ENCODE results near the gene GPR183. TPM values are rescaled to one million over a fixed set of nuclear protein-coding genes. Genes with fewer than 3 reads are reported as not detected.

The GPR183 gene
- total RNA-seq, 1 experiment from 2014 or later, result not detected

DNA sequence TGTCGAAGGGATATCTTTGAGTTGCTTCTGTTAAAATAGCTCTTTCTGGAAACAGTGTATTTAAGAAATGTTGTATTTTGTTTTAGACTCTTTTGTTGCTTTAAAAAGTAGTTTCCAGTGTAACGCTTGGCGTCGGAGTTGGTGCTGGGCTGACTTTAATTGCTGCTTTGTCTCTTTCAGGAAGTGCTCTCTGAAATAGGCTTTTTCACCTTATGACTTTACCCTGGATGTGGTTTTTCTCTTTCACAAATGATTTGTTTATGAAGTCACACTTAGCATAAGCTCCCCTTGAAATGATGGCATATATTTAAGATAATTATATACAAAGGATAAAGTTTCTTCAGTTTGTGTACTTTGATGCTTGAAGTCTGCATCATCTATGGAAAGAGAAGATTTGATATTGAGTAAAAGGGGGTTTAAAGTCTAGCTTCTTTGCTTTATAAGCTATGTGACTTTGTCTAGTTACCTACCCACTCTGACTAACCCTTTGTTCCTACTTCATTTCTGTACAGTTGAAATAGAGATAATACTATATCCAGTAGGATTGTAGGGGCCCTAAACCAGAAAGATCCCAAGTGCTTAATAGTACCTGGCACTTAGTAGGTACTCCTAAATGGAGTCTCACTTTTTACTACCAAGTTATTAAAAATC is 48.9 kb downstream of the GPR183 start, which contains the start of gene GPR18:
Gene GPR18, minus strand, starts transcription at position 170 of the 651 bp plus-strand sequence. CDS start 2,507 bp downstream, outside the sequence.
- DNase-seq (ENCODE audit: unreplicated experiment), result no peak
- intact Hi-C loops (cut with micrococcal nuclease), result no loop called here
- ChIA-PET POLR2A (interaction anchor here (0.6 kb wide), 1 partner anchor 103 kb away, joined by 3 read pairs; no protein-coding TSS in a partner anchor), CTCF (interaction anchor here (0.8 to 2.1 kb wide), 3 partner anchors 11 to 1290 kb away, joined by 3 to 11 read pairs (median 7); no protein-coding TSS in a partner anchor)
- peaks cover 36% of the 10 kb centered on the region for H3K36me3 Mint-ChIP-seq (ENCODE audit: insufficient read depth, unreplicated experiment)
- TF ChIP-seq, protein P1, sequence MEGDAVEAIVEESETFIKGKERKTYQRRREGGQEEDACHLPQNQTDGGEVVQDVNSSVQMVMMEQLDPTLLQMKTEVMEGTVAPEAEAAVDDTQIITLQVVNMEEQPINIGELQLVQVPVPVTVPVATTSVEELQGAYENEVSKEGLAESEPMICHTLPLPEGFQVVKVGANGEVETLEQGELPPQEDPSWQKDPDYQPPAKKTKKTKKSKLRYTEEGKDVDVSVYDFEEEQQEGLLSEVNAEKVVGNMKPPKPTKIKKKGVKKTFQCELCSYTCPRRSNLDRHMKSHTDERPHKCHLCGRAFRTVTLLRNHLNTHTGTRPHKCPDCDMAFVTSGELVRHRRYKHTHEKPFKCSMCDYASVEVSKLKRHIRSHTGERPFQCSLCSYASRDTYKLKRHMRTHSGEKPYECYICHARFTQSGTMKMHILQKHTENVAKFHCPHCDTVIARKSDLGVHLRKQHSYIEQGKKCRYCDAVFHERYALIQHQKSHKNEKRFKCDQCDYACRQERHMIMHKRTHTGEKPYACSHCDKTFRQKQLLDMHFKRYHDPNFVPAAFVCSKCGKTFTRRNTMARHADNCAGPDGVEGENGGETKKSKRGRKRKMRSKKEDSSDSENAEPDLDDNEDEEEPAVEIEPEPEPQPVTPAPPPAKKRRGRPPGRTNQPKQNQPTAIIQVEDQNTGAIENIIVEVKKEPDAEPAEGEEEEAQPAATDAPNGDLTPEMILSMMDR (IDR thresholded peaks at IDR 0.05; ENCODE audit: unreplicated experiment), result no peak
- no peak within 1 kb of the TSS for H3K27ac Mint-ChIP-seq (ENCODE audit: low read depth, unreplicated experiment)
- no peaks in the 10 kb centered on the region for H3K9me3 Mint-ChIP-seq (ENCODE audit: unreplicated experiment)
- BruUV-seq (replicated peaks), result no TSS peak
- H3K27me3 Mint-ChIP-seq (ENCODE audit: insufficient read depth, unreplicated experiment), result no peaks in the 10 kb centered on the region
- no peak within 1 kb of the TSS for H3K4me3 Mint-ChIP-seq (ENCODE audit: unreplicated experiment)
- peaks cover 5% of the 10 kb centered on the region for H3K4me1 Mint-ChIP-seq (ENCODE audit: insufficient read depth, unreplicated experiment)

DNA sequence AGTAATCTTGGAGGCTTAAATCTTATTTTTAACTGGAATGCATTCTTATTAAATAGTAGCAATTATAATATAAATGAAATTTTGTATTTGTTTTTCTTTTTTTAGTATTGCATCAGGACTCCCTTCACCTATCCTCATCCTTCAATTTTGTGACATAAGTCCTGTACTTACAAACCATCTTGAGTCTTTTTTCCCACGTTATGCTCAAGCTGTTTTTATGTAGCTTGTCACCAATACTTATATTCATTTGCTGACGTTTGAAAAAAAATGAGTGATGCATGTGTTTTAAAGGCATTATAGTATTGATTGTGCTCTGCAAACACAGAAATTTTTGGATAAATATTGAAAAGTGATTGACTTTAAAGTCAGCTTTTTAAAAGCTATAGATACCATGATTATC is 49.9 kb downstream of the GPR183 start:
- Mint-ChIP-seq H3K36me3 (ENCODE audit: insufficient read depth, unreplicated experiment) (peaks cover 36% of the 10 kb centered on the region), H3K27ac (ENCODE audit: low read depth, unreplicated experiment) (no peak overlapping the region), H3K9me3 (ENCODE audit: unreplicated experiment) (no peaks in the 10 kb centered on the region), H3K4me3 (ENCODE audit: unreplicated experiment) (no peak overlapping the region), H3K4me1 (ENCODE audit: insufficient read depth, unreplicated experiment) (peaks cover 5% of the 10 kb centered on the region), H3K27me3 (ENCODE audit: insufficient read depth, unreplicated experiment) (no peaks in the 10 kb centered on the region)
- ChIA-PET POLR2A (interaction anchor here (0.7 kb wide), 1 partner anchor 9 kb away, joined by 3 read pairs; no protein-coding TSS in a partner anchor), CTCF (interaction anchor here (0.6 to 2.1 kb wide), 6 partner anchors 9 to 417 kb away, joined by 3 to 11 read pairs (median 3); no protein-coding TSS in a partner anchor)
- intact Hi-C loops (cut with micrococcal nuclease), result no loop called here
- TF ChIP-seq, protein P1 (IDR thresholded peaks at IDR 0.05; ENCODE audit: unreplicated experiment), result no peak
- BruUV-seq (replicated peaks), result no TSS peak
- no peak for DNase-seq (ENCODE audit: unreplicated experiment)

DNA sequence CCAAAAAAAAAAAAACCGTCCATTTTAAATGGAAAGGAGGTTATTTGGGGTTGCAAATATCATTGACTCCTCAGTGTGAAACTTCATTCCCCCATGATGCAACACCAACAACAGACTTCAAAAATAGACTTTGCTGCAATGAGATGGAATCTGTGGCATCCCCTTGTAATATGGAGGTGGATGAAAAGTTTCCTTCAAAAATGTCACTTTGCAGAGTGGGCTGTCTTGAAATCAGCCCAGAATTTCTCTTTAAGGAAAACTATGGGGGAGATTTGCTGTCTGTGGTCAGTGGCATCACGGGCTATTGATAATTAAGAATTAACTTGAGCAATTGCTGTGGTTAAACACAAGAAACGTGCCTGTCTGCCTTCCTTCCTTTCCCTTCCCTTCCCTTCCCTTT is 50.5 kb downstream of the GPR183 start:
- H3K27ac Mint-ChIP-seq (ENCODE audit: low read depth, unreplicated experiment), result no peak overlapping the region
- ChIA-PET POLR2A (interaction anchor here (0.6 to 1.5 kb wide), 2 partner anchors 56 to 1263 kb away, joined by 3 to 9 read pairs; partner anchors contain the start of gene UBAC2), CTCF (interaction anchor here (0.5 to 2.8 kb wide), 8 partner anchors 9 to 536 kb away, joined by 3 to 20 read pairs (median 6); no protein-coding TSS in a partner anchor)
- no peaks in the 10 kb centered on the region for H3K9me3 Mint-ChIP-seq (ENCODE audit: unreplicated experiment)
- no peaks in the 10 kb centered on the region for H3K27me3 Mint-ChIP-seq (ENCODE audit: insufficient read depth, unreplicated experiment)
- intact Hi-C loops (cut with micrococcal nuclease), result no loop called here
- TF ChIP-seq, protein P1 (IDR thresholded peaks at IDR 0.05; ENCODE audit: unreplicated experiment), result no peak
- BruUV-seq (replicated peaks), result no TSS peak
- H3K36me3 Mint-ChIP-seq (ENCODE audit: insufficient read depth, unreplicated experiment), result peaks cover 30% of the 10 kb centered on the region
- DNase-seq (ENCODE audit: unreplicated experiment), result no peak
- no peak overlapping the region for H3K4me3 Mint-ChIP-seq (ENCODE audit: unreplicated experiment)
- H3K4me1 Mint-ChIP-seq (ENCODE audit: insufficient read depth, unreplicated experiment), result peaks cover 5% of the 10 kb centered on the region

- DNase-seq (ENCODE audit: unreplicated experiment), result no peak
- H3K36me3 Mint-ChIP-seq (ENCODE audit: insufficient read depth, unreplicated experiment), result peaks cover 30% of the 10 kb centered on the region
- ChIA-PET POLR2A (interaction anchor here (0.6 to 1.5 kb wide), 2 partner anchors 56 to 1263 kb away, joined by 3 to 9 read pairs; partner anchors contain the start of gene UBAC2), CTCF (interaction anchor here (0.5 to 2.8 kb wide), 7 partner anchors 8 to 536 kb away, joined by 3 to 20 read pairs (median 4); no protein-coding TSS in a partner anchor)
- TF ChIP-seq, protein P1 (IDR thresholded peaks at IDR 0.05; ENCODE audit: unreplicated experiment), result no peak
- intact Hi-C loops (cut with micrococcal nuclease), result no loop called here
- no TSS peak for BruUV-seq (replicated peaks)
- no peaks in the 10 kb centered on the region for H3K9me3 Mint-ChIP-seq (ENCODE audit: unreplicated experiment)
- no peak overlapping the region for H3K27ac Mint-ChIP-seq (ENCODE audit: low read depth, unreplicated experiment)
- no peaks in the 10 kb centered on the region for H3K27me3 Mint-ChIP-seq (ENCODE audit: insufficient read depth, unreplicated experiment)
- no peak overlapping the region for H3K4me3 Mint-ChIP-seq (ENCODE audit: unreplicated experiment)
- H3K4me1 Mint-ChIP-seq (ENCODE audit: insufficient read depth, unreplicated experiment), result peaks cover 5% of the 10 kb centered on the region
These were observed 50.9 kb downstream of the GPR183 start for GRCh38 chr13:99256283-99256682.

All from MCF 10A (cell line).